NCI-H2029 (cell line): ENCODE measurements around the gene ZNF646.

Experiments used
- DNase-seq: peaks from one replicate; lab custom pipeline; 2025; lab: John Stamatoyannopoulos, UW

ZNF646 gene

DNA sequence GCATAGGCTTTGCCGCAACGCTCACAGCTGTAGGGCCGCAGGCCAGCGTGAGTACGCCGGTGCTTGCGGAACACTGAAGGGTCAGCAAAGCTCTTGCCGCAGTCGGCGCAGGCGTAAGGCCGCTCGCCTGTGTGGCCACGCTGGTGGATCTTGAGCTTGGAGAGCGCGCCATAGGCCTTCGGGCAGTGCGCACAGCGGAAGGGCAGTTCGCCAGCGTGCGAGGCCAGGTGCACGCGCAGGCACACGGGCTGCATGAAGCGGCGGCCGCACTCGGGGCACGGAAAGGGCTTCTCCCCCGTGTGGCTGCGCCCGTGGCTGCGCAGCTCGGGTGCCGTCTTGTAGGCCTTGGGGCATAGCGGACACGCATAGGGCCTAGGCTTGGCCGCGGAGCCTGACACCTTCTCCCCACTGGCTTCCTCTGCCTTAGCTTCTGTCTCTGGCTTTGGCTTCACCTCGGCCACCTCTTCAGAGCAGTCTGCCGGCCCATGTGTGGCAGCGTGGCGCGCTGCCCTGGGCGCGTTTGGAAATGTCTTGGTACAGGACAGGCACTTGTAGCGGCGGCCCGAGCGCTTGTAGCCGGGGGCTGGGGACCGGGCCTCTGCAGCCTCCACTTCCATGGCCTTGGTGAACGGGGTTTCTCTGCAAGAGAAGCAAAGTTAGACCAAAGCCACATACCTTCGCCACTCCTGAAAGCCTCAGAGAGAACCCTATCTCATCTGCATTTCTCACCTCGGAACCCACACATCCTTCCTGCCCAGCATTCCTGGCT lies 10.2 kb upstream of the ZNF646 start:
- no peak for DNase-seq

DNA sequence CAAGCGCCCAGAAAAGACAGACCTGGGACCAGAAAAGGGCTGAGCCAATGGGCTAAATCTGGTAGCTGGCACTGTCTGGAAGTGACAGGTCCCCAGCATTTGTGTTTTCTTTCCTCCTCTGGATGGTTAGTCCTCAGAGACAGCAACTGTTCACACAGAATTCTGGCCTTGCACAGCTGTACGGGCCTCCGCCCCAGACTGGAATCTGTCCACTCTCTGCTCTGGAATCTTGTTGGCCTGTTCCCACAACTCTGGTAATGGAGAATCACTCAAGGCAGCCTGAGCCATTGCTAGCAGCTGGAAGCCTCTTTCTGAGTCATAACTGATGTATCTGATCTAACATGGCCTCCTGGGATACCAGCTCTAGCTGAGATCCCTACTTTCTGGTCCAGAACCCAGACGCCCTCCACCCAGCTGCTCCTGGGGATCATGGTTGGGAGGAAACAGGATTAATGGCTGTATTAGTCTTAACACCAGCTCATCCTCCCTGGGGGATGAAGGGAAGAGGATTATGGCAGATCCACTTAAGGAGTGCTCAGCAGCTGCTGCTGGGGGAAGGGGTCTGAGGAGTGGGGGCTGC lies 9.2 kb upstream of the ZNF646 start:
- no peak for DNase-seq

DNA sequence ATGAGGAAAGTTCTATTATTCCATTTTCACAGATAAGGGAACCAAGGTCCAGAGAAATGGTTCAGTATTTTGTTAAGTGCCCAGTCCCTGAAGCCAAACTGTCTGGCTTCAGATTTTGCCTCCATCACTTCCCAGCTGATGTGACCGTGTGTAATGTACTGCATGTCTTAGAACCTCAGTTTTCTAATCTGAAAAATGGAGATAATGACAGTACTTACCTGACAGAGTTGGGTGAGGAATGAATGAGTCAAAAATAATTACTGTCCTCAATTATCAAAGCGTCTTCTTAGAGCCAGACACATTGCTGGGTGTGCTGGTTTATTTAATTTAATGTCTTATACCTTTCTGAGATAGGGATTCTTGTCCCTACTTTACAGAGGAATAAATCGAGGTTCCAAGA lies 6.9 kb upstream of the ZNF646 start:
- DNase-seq, result no peak

DNA sequence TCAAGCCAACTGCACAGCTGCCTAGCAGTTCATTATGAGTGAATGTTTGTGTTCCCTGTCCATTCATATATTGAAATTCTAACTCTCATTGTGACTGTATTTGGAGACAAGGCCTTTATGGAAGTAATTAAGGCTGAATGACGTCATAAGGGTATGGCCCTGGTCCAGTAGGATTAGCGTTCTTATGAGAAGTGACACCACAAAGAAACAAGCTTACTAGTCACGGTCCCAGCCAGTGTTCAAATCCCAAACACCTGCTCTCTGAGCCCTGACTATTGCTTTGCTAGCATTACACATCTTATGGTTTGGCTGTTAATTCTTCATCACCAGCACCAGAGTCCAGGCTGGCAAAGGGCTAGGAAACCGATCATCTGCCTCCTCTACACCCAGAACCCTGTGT lies 2.4 kb upstream of the ZNF646 start:
- peak; percentile 74 for DNase-seq

DNA sequence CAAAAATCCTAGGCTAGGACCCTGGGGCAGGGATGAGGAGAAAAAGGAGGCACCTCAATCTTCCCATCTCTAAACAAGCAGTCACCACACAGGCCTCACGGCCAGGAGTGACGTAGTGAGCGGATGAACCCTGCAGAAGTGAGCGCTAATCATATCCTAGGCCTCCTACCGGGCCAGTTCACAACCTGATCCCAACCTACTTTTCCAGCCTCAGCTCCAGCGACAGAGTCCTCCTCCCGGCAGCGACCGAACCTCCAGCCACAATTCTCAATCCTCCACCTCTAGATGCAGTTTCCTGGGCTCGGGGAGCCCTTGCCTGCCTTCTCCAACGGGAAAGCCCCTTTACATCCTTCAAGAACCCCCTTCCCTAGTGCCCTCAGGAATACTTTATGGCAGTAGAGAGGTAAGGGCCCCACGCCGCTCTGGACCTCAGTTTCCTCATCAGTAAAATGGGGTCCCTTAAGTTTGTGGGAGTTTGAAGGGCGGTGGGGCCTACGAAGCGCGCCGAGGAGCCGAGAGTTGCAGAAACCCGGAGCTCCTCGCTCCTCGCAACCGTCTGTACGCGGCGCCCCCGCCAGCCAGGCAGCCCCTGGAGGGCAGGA lies 1.6 kb upstream of the ZNF646 start:
- peak; percentile 15 for DNase-seq

DNA sequence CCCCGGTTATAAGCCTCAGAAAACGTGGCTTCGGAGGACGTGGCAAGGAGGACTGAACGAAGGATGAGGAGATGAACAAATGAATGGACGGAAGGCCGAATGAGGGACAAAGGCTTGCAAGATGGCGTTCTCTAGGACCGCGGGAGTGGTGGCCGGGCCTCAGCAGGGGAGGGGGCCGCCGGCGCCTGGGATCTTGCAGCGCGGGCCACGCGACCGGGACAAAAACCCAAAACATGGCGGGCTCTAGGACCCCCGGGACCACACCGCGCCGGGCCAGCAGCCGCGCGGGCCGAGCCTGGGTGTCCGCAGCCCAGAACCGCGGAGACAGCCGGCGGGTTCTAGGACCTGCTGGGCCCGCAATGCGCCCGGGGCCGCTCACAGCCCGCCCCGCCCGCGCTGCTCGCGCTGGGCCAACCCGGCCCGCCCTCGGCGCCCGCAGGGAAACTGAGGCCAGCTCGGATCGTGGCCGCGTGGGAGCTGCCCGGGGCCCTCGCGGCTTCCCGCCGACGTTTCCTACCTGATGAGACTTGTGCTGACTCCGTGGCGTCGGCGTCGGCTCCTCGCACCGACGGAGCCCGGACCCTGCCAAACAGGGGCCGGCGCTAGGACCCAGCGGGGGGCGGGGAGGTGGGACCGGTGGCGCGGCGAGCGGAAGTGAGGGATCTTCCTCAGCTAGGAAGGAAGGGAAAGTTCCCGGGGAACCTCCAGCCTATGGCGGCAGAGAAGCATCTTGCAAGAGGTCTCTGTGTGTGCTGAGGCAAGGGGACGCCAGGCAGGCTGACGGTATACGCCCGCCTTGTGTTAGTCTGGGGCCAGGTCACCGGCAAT lies 866 bp upstream of the ZNF646 start:
- peak; percentile 84 for DNase-seq

DNA sequence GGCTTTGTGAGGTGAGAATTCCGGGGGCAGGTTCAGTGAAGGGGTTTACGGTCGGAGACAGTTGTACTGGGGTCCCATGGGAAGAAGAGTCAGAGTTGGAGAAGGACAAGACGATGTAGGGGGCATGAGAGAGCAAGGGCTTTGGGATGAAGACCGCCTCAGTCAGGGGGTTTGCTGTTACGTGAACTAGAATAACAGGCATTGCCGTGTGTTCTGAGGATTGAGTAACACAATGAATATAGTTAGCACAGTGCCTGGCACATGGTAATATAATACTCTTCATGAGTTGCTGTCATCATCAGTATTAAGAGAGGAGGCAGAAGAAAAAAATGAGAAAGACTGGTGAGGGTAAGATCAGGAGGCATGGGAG lies 577 bp downstream of the ZNF646 start:
- DNase-seq, result no peak

DNA sequence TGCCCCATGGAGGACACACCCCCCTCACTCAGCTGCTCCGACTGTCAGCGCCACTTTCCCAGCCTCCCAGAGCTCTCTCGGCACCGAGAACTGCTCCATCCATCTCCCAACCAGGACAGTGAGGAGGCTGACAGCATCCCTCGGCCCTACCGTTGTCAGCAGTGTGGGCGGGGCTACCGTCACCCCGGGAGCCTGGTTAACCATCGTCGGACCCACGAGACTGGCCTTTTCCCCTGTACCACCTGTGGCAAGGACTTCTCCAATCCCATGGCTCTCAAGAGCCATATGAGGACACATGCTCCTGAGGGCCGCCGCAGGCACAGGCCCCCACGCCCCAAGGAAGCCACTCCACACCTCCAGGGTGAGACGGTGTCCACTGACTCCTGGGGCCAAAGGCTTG lies 2.1 kb downstream of the ZNF646 start:
- DNase-seq, result no peak

DNA sequence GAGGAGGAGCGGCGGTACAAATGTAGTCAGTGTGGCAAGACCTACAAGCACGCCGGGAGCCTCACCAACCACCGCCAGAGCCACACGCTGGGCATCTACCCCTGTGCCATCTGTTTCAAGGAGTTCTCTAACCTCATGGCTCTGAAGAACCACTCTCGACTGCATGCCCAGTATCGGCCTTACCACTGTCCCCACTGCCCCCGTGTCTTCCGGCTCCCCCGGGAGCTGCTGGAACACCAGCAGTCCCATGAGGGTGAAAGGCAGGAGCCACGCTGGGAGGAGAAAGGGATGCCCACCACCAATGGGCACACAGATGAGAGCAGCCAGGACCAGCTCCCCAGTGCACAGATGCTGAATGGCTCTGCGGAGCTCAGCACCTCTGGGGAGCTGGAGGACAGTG lies 2.8 kb downstream of the ZNF646 start:
- no peak for DNase-seq

DNA sequence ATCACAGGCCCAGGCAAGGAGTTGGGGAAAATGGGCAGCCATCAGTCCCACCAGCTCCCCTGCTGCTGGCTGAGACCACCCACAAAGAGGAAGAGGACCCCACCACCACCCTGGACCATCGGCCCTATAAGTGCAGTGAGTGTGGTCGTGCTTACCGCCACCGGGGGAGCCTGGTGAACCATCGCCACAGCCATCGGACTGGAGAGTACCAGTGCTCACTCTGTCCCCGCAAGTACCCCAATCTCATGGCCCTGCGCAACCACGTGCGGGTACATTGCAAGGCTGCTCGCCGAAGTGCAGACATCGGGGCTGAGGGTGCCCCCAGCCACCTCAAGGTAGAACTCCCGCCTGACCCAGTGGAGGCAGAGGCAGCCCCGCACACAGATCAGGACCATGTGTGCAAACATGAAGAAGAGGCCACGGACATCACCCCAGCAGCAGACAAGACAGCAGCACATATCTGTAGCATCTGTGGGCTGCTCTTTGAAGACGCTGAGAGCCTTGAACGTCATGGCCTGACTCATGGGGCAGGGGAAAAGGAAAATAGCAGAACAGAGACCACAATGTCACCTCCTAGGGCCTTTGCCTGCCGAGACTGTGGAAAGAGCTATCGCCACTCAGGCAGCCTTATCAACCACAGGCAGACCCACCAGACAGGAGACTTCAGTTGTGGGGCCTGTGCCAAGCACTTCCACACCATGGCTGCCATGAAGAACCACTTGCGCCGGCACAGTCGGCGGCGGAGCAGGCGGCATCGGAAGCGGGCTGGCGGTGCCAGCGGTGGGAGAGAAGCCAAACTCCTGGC lies 3.6 kb downstream of the ZNF646 start:
- DNase-seq, result no peak

DNA sequence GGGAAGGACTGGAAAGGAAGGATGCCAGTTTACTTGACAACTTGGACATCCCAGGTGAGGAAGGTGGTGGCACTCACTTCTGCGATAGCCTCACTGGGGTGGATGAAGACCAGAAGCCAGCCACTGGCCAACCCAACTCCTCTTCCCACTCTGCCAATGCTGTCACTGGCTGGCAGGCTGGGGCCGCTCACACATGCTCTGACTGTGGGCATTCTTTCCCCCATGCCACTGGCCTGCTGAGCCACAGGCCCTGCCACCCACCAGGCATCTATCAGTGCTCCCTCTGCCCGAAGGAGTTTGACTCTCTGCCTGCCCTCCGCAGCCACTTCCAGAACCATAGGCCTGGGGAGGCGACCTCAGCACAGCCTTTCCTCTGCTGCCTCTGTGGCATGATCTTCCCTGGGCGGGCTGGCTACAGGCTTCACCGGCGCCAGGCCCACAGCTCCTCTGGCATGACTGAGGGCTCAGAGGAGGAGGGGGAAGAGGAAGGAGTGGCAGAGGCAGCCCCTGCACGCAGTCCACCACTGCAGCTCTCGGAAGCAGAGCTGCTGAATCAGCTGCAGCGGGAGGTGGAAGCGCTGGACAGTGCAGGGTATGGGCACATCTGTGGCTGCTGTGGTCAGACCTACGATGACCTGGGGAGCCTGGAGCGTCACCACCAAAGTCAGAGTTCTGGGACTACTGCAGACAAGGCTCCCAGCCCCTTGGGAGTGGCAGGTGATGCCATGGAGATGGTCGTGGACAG lies 4.5 kb downstream of the ZNF646 start:
- DNase-seq, result no peak

DNA sequence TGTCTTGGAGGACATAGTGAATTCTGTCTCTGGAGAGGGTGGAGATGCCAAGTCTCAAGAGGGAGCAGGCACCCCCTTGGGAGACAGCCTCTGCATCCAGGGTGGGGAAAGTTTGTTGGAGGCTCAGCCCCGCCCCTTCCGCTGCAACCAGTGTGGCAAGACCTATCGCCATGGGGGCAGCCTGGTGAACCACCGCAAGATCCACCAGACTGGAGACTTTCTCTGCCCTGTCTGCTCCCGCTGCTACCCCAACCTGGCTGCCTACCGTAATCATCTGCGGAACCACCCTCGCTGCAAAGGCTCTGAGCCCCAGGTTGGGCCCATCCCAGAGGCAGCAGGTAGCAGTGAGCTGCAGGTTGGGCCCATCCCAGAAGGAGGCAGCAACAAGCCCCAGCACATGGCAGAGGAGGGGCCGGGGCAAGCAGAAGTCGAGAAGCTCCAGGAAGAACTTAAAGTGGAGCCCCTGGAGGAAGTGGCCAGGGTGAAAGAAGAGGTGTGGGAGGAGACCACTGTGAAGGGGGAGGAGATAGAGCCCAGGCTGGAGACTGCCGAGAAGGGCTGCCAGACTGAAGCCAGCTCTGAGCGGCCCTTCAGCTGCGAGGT lies 5.2 kb downstream of the ZNF646 start:
- no peak for DNase-seq

DNA sequence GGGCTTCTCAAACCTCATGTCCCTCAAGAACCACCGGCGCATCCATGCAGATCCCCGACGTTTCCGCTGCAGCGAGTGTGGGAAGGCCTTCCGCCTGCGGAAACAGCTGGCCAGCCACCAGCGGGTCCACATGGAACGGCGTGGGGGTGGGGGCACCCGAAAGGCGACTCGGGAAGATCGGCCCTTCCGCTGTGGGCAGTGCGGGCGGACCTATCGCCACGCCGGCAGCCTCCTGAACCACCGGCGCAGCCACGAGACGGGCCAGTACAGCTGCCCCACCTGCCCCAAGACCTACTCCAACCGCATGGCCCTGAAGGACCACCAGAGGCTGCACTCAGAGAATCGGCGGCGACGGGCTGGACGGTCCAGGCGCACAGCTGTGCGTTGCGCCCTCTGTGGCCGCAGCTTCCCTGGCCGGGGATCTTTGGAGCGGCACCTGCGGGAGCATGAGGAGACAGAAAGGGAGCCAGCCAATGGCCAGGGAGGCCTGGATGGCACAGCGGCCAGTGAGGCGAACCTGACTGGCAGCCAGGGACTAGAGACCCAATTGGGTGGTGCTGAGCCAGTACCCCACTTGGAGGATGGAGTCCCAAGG lies 5.9 kb downstream of the ZNF646 start:
- DNase-seq, result no peak

DNA sequence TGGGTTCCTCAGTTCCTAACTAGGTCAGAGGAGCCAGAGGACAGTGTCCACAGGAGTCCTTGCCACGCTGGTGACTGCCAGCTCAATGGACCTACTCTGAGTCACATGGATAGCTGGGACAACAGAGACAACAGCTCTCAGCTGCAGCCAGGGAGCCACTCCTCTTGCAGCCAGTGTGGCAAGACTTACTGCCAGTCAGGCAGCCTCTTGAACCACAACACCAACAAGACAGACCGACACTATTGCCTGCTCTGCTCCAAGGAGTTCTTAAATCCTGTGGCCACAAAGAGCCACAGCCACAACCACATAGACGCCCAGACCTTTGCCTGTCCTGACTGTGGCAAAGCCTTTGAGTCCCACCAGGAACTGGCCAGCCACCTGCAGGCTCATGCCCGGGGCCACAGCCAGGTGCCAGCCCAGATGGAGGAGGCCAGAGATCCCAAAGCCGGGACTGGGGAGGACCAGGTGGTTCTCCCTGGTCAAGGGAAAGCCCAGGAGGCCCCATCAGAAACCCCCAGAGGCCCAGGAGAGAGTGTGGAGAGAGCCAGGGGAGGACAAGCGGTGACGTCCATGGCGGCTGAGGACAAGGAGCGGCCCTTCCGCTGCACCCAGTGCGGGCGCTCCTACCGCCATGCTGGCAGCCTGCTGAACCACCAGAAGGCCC lies 6.7 kb downstream of the ZNF646 start:
- no peak for DNase-seq

DNA sequence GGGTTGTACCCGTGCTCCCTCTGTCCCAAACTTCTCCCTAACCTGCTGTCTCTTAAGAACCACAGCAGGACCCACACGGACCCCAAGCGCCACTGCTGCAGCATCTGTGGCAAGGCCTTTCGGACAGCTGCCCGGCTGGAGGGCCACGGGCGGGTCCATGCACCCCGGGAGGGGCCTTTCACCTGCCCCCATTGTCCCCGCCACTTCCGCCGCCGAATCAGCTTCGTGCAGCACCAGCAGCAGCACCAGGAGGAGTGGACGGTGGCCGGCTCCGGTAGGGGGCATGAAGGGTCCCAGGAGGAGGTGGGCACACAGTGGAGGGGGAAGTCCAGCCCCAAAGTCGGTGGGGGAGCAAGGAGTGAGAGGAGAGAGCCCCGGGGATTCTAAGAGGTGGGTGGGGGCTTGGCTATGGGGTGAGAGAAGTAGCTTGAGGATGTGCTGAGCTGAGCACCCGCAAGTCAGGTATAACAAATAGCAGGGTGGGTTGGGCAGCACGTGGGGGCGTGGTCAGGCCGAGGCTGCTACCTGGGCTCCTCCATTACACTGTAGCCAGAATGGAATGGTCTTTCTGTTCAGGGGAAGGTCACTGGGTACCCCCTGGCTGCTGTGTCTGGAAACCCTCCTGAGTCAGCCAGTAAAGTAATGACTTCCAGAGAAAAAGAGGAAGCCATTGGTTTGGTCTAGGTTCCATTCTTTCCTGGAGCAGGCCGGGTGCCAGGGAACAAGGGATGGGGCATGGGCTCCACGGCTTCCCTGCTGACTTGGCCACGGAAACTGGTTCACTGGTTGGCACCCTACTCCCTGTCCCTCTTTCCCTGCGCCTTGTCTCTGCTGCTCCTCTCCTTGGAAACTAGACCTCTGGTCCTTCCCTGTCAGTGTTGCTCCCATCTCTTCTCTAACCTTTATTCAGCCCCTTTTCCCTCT lies 7.5 kb downstream of the ZNF646 start:
- DNase-seq, result no peak

DNA sequence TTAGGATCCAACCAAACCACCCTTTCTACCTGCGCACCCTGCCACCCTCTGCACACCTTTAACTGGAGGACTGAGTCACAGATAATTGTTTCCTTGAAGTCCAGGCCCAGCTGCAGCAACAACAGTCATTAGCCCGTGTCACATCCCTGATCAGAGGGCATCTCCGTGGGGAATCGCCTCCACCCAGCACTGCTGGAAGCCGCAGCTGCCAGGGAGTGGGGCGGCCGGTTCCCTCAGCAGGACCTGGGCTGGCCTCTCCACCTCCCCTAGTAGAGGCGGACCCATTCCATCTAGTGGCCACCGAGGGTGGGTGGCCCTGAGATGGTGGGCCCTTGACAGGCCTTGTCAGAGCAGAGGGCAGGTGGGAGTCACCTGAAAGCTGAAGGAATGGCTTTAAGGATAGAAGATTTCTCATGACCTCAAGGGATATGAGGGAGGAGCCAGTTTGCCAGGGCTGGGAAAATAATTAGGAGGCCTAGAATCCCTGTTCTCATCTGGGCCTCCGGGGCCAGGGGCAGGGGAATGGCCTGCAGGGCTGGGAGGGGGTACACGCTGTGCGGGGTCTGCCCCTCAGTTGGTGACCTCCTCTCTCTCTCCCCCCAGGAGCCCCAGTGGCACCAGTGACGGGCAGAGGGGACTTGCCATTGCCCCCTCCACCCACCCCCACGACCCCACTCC lies 8.3 kb downstream of the ZNF646 start:
- DNase-seq, result no peak

DNA sequence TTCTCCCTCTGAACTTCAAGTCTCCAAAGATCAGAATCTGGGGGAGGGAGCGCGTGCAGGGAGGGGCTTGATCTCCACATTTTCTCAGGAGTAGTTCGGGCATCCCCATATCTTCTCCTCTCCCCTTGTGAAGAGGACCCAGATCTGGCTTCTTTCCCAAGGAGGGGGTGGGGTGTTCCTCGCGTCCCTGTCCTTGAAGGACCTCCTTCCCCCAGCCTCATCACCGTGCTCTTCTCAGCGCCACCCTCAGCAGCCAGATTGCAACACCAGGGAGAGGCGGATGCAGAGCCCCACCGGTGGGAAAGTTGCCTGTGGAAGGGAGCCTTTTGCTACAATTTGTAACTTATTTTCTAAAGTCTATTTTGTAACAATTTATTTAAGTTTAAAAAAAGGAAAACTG lies 8.9 kb downstream of the ZNF646 start:
- DNase-seq, result no peak

DNA sequence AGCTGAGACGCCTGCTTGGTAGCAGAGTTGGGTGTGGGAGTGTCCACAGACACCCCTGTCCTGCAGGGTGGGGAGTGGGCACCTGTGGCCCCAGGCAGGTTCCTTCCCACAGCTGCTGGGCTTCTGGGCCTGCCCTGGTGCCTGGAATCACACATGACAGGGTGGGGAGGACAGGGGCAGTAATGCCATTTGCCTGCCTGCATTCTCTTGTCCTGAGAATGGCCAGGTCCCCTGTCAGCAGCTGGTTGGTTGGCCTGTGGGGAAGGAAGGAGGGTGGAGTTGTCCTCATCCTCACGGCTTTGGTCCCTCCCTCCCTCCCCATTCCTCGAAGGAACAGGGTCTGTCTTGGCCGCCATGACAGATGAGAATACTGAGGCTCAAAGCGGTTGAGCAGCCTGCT lies 9.3 kb downstream of the ZNF646 start:
- DNase-seq, result no peak
